HCT116 (cell line): ENCODE data around the gene TMEM94.
"Not testable (repeated sequence)": the region's sequence is repeated elsewhere in the genome, so short reads cannot be mapped to it uniquely, and the experiment has no call there.

ENCODE experiments used
- EZH2 ChIP-seq: fragments of 200-600 bp; sonication (generic); IDR thresholded peaks from 2 replicates; pipeline ENCODE4 v1.6.1; 2017; ENCODE audit warnings: antibody characterized with exemption, mixed run types
- POLR2A ChIP-seq: IDR thresholded peaks from 2 replicates; pipeline ENCODE4 v1.7.0; 2011; ENCODE audit warnings: borderline replicate concordance; ENCODE audit not compliant: insufficient read depth, insufficient read length; ENCODE audit errors: extremely low read depth
- RAD21 ChIP-seq: IDR thresholded peaks from 2 replicates; pipeline ENCODE4 v1.6.1; 2012; ENCODE audit warnings: low read depth, mild to moderate bottlenecking
- TF ChIP-seq, protein P1 (sequence below), 3 experiments: fragments of 200-600 bp in 1 of 3; sonication (generic) in 1 of 3; IDR thresholded peaks in 2 of 3; conservative IDR thresholded peaks in 1 of 3; 2 replicates each; pipeline ENCODE4 v1.5.1; 2012 to 2017; ENCODE audit warnings: low read depth in 2 of 3, low read length in 2 of 3, antibody characterized with exemption in 1 of 3, borderline replicate concordance in 1 of 3, control low read depth in 1 of 3, mild to moderate bottlenecking in 1 of 3, mixed read lengths in 1 of 3, mixed run types in 1 of 3, moderate library complexity in 1 of 3; ENCODE audit not compliant: insufficient read depth in 1 of 3

DNA sequence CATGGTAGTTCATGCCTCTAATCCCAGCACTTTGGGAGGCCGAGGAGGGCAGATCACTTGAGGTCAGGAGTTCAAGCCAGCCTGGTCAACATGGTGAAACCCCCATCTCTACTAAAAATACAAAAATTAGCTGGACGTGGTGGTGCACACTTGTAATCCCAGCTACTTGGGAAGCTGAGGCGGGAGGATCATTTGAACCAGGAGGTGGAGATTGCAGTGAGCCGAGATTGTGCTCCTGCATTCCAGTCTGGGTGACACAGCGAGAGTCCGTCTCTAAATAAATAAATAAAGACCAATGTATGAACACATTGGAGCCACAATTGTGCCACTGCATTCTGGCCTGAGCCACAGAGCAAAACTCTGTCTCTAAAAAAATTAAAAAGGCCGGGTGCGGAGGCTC, 19.0 kb upstream of the TMEM94 start:
- not testable (repeated sequence) for TF ChIP-seq POLR2A, EZH2, RAD21
- TF ChIP-seq, protein P1, sequence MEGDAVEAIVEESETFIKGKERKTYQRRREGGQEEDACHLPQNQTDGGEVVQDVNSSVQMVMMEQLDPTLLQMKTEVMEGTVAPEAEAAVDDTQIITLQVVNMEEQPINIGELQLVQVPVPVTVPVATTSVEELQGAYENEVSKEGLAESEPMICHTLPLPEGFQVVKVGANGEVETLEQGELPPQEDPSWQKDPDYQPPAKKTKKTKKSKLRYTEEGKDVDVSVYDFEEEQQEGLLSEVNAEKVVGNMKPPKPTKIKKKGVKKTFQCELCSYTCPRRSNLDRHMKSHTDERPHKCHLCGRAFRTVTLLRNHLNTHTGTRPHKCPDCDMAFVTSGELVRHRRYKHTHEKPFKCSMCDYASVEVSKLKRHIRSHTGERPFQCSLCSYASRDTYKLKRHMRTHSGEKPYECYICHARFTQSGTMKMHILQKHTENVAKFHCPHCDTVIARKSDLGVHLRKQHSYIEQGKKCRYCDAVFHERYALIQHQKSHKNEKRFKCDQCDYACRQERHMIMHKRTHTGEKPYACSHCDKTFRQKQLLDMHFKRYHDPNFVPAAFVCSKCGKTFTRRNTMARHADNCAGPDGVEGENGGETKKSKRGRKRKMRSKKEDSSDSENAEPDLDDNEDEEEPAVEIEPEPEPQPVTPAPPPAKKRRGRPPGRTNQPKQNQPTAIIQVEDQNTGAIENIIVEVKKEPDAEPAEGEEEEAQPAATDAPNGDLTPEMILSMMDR (IDR thresholded peaks at IDR 0.05 in 2 of 3, conservative IDR thresholded peaks at IDR 0.05 in 1 of 3; ENCODE audit: borderline replicate concordance in 1 of 3, insufficient read depth in 1 of 3, low read depth in 2 of 3, low read length in 2 of 3): not testable (repeated sequence)
